HG02973 (cell line): Measurements from ENCODE around the gene PDAP1.
"Not testable (repeated sequence)": the region's sequence is repeated elsewhere in the genome, so short reads cannot be mapped to it uniquely, and the experiment has no call there.

ENCODE experiments used
- ATAC-seq: cut with Tn5 transposase; IDR thresholded peaks from one replicate; pipeline ENCODE4 v1.9.1; 2021; ENCODE audit warnings: moderate library complexity; ENCODE audit not compliant: unreplicated experiment

PDAP1 gene

DNA sequence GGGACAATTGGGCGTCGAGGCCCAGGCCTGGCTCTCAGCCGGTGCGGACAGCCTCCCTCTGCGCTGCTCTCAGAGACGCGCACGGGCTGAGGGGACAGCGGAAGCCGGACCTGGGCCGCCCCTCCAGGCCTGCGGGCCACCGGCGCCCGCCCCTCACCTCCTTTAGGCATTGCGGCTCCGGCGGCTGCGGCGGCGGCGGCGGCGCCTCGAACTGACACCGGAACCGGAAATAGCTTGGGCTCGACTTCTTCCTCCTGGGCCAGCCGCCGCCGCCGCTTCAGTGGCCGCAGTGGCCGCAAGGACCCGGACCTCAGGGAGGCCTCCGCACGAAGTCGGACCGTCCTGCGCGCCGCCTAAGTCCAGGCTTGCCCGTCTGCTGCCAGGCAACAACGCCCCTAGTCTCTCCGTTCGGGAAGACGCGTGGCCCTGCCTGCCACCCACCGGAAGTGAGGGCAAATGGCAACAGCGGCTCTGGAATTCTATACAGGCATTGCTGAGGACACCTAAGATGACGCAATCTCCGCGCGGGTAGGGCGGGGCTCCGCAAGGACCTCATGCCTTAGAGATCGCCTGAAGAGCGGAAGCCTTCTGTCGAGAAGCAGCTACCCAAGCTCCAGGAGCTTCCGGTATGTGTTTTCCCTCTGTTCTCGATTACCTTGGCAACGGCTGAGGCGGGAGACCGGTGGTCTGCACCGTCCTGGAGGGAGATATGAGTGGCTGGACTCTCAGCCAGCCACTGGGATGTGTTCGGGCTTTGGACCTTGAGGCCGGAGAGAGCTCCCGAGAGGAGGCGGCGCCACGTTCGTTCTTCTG, at the start of gene PDAP1, which contains the start of gene BUD31:
TSS of gene PDAP1 (minus strand) at position 219 of the 813 bp plus-strand sequence. CDS start at position 170, 49 bp downstream.
TSS of gene BUD31 (plus strand) at position 591 of the 813 bp plus-strand sequence. CDS start 2,124 bp downstream, outside the sequence.
- peak; percentile 73 for ATAC-seq

DNA sequence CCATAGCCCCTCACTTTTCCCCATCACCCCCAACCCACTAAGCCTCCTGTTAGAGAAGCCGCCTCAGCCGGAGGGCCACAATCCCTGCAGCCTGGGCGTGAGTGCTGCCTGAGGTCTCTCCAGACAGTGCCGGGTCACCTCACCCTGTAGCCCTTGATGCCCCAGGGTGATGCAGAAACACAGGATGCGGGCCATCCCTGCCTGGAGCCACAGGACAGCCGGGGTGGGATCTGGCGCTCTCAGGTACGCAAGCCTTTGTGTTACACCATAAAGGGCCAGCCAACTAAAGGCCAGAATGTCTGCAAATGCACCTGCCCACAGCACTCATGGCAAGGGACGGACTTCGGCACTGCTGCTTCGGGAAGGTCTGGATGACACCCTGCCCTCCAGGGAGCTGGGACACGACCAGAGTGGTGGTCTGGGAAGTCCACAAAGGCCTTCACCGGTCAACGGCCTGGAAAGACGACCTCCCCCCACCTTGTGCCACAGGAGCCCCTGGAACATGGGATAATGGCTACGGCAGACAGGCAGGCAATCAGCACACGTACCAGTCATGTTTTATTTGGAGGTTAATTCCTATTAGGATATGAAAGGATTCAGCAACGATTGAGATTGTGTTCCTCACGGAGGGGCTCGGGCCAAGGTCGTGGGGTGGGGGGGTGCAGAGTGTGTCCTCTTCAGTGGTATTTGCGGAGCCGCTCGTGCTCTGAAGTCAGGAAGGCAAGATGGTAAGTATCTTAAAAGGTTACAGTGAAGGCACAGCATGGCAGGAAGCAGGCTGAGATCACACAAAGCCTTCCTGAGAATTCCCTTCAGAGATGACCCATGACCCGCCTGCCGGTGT, 49.5 kb upstream of the PDAP1 start:
- no peak for ATAC-seq

- ATAC-seq = no peak
These were observed 48.8 kb upstream of the PDAP1 start for GRCh38 chr7:99457050-99457649.

DNA sequence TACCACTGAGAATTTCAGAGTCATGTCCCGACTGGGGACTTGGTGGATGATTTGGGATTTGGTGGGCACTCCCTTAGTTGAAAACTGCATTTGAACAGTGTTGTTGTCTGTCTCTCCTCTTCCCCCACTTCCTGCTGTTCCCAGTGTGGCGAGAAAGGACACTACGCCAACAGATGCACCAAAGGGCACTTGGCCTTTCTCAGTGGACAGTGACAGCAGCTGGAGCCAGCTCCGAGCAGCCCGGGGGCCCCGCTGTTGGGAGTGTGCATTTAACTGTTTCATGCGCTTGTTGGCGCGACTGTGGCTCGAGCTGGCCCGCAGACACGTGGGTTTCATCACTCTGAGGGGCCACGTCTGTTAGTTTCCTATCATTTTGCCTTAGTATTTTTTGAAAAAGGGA, 47.9 kb upstream of the PDAP1 start:
- ATAC-seq = no peak

GRCh38 chr7:99455874-99456273, 47.5 kb upstream of the PDAP1 start:
- ATAC-seq = no peak

- ATAC-seq = no peak
These were observed 44.7 kb upstream of the PDAP1 start for GRCh38 chr7:99453105-99453504.

GRCh38 chr7:99452541-99452940, 44.1 kb upstream of the PDAP1 start:
- ATAC-seq = no peak

DNA sequence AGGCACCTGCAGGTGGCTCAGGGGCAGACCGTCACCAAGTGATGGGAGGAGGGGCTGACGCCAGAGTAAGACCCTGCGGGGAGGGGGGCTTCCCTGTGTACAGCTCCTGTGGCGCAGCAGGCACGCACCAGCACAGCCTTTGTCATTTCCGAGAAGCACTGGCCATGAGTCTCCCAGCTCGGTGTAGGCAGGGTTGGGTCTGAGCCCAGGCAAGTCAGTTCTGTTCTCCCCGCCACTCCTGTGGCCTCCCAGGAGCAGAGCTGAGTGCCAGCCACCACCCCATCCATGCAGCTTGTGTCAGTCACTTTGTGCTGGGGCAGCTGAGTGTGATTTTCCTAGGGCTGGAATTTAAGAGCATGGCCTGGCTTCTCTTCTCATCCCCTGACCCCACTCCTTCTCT, 43.5 kb upstream of the PDAP1 start:
- ATAC-seq = no peak

- no peak for ATAC-seq
These were observed 40.9 kb upstream of the PDAP1 start for GRCh38 chr7:99449326-99449725.

DNA sequence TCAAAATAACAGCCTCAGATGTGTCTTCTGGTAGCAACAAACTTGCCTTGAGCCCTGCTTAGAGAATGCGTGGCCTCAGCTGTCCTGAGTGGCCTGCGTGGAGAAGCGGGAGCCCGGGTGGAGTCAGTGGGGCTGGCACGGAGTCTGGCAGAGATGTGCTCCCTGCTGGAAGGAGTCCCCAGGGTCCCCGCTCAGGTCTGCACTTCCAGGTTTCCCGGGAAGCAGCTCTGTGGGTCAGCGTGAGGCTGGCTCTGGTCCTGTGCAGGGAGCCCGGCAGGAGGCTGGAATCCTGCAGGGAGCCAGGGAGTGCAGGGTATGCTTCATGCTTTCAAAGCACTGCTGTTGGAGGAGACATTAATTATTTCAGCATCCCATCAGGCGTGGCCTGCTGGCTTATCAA, 40.5 kb upstream of the PDAP1 start:
- no peak for ATAC-seq

- ATAC-seq = no peak
These were observed 39.5 kb upstream of the PDAP1 start for GRCh38 chr7:99447943-99448342.

GRCh38 chr7:99446096-99446495, 37.7 kb upstream of the PDAP1 start:
- ATAC-seq = no peak

DNA sequence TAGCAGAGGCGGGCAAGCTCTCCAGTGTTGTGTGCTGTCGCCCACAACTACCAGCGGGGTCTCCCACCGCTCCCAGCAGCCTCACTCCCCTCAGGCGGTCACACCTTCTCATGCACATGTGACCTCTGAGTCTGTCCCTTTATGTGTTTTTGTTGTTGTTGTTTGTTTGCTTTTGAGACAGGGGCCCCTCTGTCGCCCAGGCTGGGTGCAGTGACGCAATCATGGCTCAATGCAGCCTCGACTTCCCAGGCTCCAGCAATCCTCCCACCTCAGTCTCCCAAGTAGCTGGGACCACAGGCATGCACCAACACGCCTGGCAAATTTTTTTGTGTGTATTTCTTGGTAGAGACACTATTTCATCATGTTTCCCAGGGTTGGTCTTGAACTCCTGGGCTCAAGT, 31.8 kb upstream of the PDAP1 start:
- ATAC-seq = no peak

- peak; percentile 80 for ATAC-seq
These were observed 30.4 kb upstream of the PDAP1 start, which contains the start of the genes CPSF4 and PTCD1 for GRCh38 chr7:99438573-99439480. Gene CPSF4, plus strand, starts transcription at chr7:99438943. Its CDS starts 140 bp downstream, at chr7:99439083. Gene PTCD1, minus strand, starts transcription at chr7:99438798. Its CDS starts 3,556 bp downstream, at chr7:99435242.

GRCh38 chr7:99437946-99438572, 29.7 kb upstream of the PDAP1 start:
- ATAC-seq = no peak

DNA sequence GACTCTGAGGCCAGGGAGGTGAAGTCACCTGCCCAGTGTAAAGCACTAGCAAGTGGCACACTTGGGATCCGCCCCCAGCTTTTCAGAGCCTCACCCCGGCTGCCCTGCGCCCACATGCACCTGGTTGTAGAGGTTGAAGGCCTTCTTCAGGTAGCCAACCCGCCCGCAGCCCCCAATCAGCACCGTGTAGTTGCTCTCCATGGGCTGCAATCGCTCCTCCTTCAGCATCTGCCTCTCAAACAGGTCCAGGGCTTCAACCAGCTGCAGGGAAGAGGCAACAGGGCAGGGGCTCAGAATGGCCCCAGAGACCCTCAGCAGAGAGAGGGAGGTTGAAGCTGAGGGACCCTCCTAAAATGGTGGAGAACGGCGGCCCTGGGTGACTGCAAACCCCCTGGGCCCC, 24.8 kb upstream of the PDAP1 start:
- no peak for ATAC-seq

- ATAC-seq = not testable (repeated sequence)
These were observed 23.6 kb upstream of the PDAP1 start for GRCh38 chr7:99431756-99432540.

DNA sequence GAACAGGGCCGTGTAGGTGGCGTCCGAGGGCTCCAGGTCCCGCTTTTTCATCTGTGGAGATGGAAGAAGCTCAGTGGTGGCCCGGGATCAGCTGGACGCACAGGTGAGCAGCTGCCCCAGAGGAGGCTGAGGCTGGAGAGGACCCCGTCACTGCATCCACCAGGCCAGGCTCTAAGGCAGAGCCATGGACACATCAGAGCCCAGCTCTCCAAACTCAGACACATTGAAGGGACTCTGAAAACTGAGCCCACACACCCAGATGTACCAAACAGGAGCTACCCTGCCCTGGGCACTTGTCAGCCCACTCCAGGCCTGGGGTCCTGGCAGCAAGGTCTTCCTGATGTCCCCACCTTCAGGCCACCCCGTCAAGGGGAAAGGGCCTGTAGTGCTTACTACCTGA, 21.4 kb upstream of the PDAP1 start:
- ATAC-seq = no peak

- ATAC-seq = no peak
These were observed 20.7 kb upstream of the PDAP1 start for GRCh38 chr7:99428972-99429566.
